Uterine smooth muscle cell (primary cell): ENCODE data around the gene PLA2G12A. TPM values are rescaled to one million over a fixed set of nuclear protein-coding genes. Genes with fewer than 3 reads are reported as not detected.

Source experiments
- total RNA-seq: library from RNA; depleted of rRNA; stranded (reverse); fragments of >200 nt; gene quantifications from 2 replicates; pipeline ENCODE4 v1.2.3, GENCODE V29; 2014

The PLA2G12A gene
- total RNA-seq: 9.6 and 65.5 TPM in 2 replicates

DNA sequence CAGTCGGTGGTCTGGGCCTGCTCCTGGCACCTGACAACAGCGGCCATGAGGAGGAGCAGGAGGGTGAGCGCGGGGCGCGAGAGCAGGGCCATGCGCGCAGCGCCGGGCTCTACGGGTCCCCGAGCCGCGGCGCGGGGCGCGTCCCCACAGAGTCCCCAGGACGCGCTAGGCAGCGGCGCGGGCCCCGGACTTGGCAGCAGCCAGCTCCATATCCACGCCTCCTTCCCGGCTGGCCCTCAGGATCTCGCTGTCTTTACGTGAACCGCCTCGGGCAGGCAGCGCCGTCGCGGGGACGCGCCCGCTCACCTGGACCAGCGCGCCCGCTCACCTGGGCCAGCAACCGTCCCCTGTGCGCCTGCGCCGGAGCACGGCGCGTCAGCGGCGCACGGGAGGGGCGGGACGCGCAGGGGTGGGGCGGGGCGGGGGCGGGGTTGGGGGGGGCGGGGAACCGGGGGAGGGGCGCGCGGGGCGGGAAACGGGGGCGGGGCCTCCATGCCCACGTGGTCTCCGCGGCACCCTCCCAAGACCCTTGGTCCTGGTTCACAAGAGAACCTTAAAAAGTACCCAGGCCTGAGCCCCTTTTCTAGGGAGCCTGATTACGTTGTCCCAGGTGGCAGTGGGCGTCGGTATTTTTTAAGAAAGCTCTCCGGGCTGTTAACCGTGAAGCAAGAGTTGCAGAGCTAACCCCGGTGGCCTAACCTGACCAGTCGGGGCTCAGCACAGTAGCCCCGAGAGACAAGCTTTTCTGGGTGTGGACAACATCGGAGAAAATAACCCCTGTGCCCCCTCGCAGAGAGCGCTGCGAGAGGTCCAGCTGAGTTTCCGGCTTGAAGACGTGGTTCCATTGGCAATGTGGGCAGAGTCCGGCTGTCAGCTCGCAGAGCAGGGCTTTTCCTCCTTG lies at the start of gene PLA2G12A:
PLA2G12A (minus strand) TSS at position 353 of the 901 bp plus-strand sequence; CDS start at position 92, 261 bp downstream.

DNA sequence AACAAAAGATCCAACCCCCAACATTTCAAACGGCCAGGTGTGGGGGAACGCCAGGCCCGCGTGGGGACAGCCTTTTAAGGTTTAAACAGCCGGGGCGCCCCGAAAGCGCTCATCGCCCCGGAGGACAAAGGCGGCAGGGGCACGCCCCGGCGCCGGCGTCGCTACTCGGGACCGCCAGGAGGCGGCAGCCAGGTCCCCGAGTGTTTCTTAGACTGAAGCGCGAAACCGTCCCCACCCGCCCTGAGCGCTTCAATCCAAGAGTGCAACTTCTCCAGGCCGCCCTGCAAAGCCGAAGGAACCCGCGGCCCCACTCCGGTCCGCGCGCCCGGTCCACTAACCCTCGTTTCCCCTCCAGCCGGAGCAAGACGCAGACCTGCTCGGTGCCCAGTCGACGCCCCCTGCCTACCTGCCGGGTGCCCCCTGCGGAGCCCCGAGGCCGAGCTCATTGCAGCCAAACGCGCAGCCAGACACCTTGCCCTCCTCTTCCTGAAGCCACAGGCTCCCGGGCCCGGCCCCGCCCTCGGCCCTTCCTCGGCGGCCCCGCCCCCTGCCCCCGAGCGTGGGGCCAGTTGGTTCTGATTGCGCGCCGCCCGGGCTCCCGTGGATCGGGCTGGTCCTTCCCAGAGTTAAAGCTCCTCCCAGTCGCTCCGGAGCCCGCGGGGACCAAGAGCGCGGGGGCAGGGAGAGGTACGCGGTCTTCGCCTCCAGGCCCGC lies 26.8 kb downstream of the PLA2G12A start, which contains the start of gene CASP6:
CASP6 (minus strand) TSS at position 496 of the 714 bp plus-strand sequence; CDS start at position 446, 50 bp downstream.

Other genes with a start within 250 kb of the PLA2G12A start
- 21.5 and 30.2 TPM in 2 replicates for gene MCUB, start 169.8 kb downstream of the PLA2G12A start, total RNA-seq
- gene CASP6, start 26.6 kb downstream of the PLA2G12A start, total RNA-seq: 34.4 and 44.4 TPM in 2 replicates
- 3.0 and 3.7 TPM in 2 replicates for gene CFI, start 71.9 kb upstream of the PLA2G12A start, total RNA-seq
- gene GAR1, start 85.7 kb upstream of the PLA2G12A start, total RNA-seq: 2.7 and 3.2 TPM in 2 replicates
- gene RRH, start 97.9 kb upstream of the PLA2G12A start, total RNA-seq: 0.22 TPM in 1 of 2 replicates, not detected in the other
- under 0.01 and 0.11 TPM in 2 replicates for gene LRIT3, start 118.0 kb upstream of the PLA2G12A start, total RNA-seq
- 1.3 and 1.9 TPM in 2 replicates for gene EGF, start 182.8 kb upstream of the PLA2G12A start, total RNA-seq